BE2C (cell line): ENCODE measurements around the gene TMEM229A.

ENCODE experiments used
- DNase-seq: peaks from one replicate; pipeline ENCODE4 v3.0.0-alpha.2; 2020
- H3K27me3 ChIP-seq: fragments of 250-450 bp; sonication (Bioruptor Pico); 2 replicates; pipeline ENCODE4 v1.5.1; 2020; ENCODE audit warnings: mild to moderate bottlenecking
- H3K36me3 ChIP-seq: fragments of 250-450 bp; sonication (Bioruptor Pico); 2 replicates; pipeline ENCODE4 v1.5.1; 2020; ENCODE audit warnings: mild to moderate bottlenecking
- H3K4me1 ChIP-seq: fragments of 250-450 bp; sonication (Bioruptor Pico); 2 replicates; pipeline ENCODE4 v1.5.1; 2020
- H3K4me3 ChIP-seq: 2 replicates; pipeline ENCODE4 v1.5.1; 2011; ENCODE audit warnings: low read depth, low read length
- H3K9me3 ChIP-seq: fragments of 250-450 bp; sonication (Bioruptor Pico); 2 replicates; pipeline ENCODE4 v1.5.1; 2020
- CTCF ChIP-seq: IDR thresholded peaks from 2 replicates; pipeline ENCODE4 v1.5.1; 2012; ENCODE audit warnings: mild to moderate bottlenecking, low read depth, low read length

Gene TMEM229A

GRCh38 chr7:124072603-124073309 is 39.9 kb upstream of the TMEM229A start:
- Histone ChIP-seq H3K4me1 (peaks cover 21% of the 10 kb centered on the region), H3K36me3 (no peaks in the 10 kb centered on the region), H3K27me3 (no peaks in the 10 kb centered on the region), H3K9me3 (no peaks in the 10 kb centered on the region), H3K4me3 (no peak overlapping the region)
- DNase-seq: no peak
- no peak for TF ChIP-seq CTCF

DNA sequence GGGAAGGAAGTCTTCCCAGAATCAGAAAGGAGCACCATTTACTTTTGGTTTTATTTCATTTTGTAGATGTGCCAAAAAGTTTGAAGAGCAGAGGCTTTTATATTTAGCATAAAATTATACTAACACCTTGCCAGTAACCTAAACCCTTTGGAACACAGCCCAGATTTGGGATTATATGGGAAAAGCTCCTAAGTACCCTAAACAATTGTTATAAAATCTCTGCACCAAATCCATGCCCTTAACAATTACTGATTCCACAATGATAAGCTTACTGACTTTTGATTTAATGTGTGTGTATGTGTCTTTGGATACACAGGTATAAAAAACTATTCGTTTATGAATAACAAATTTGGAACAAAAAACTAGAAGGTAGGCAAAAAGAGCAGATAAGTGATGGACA is 39.0 kb upstream of the TMEM229A start:
- Histone ChIP-seq H3K27me3 (no peaks in the 10 kb centered on the region), H3K4me1 (peaks cover 21% of the 10 kb centered on the region), H3K9me3 (no peaks in the 10 kb centered on the region), H3K36me3 (no peaks in the 10 kb centered on the region), H3K4me3 (no peak overlapping the region)
- DNase-seq: no peak
- TF ChIP-seq CTCF: no peak

- no peak overlapping the region for H3K4me3 ChIP-seq
- H3K4me1 ChIP-seq: 0 out of 2 replicates have a peak, but pooled peaks cover 3% of the 10 kb centered on the region
- DNase-seq: no peak
- no peaks in the 10 kb centered on the region for H3K36me3 ChIP-seq
- no peaks in the 10 kb centered on the region for H3K27me3 ChIP-seq
- no peaks in the 10 kb centered on the region for H3K9me3 ChIP-seq
- TF ChIP-seq CTCF: no peak
Measured at GRCh38 chr7:124062171-124062570, 29.3 kb upstream of the TMEM229A start.

DNA sequence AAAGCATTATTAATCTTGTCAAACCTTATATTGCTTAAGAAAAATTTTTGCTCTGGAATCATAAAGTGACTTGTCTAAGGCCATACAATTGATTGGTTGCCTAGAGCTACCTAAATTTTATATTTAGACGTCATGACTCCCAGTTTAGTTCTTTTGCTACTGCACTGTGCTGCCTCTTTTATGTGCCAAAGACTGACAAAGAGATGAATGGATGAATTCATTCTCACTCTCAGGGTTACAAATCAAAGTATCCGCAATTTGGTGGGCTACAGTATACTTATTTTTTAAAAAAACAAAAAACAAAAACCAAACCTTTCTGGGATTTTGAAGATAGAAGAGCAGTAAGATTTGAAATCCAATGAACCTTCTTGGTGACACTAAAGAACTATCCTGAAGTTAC is 27.7 kb upstream of the TMEM229A start:
- H3K4me1 ChIP-seq: 0 out of 2 replicates have a peak, but pooled peaks cover 3% of the 10 kb centered on the region
- no peaks in the 10 kb centered on the region for H3K27me3 ChIP-seq
- no peaks in the 10 kb centered on the region for H3K36me3 ChIP-seq
- no peak overlapping the region for H3K4me3 ChIP-seq
- no peak for DNase-seq
- no peaks in the 10 kb centered on the region for H3K9me3 ChIP-seq
- no peak for TF ChIP-seq CTCF

DNA sequence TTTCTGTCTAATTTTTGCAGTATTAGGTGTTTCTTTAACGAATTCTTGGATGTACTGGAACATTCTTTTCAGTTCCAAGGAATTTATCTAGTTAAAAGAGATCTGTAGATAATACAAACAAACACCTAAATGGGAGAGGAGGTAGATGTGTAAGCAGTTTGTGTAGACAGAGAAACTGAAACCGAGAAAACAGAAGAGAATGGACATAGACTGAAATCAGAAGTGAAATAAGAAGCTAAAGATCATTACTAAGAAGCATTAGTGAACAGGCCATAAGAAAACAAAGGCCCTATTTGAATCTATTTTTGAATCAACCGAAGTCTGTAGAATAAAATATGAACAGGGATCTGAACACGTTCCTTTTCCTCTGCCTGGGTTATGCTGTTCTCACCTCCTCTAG is 26.5 kb upstream of the TMEM229A start:
- no peak for DNase-seq
- Histone ChIP-seq H3K27me3 (no peaks in the 10 kb centered on the region), H3K4me3 (no peak overlapping the region), H3K4me1 (0 out of 2 replicates have a peak, but pooled peaks cover 3% of the 10 kb centered on the region), H3K9me3 (no peaks in the 10 kb centered on the region), H3K36me3 (no peaks in the 10 kb centered on the region)
- no peak for TF ChIP-seq CTCF

DNA sequence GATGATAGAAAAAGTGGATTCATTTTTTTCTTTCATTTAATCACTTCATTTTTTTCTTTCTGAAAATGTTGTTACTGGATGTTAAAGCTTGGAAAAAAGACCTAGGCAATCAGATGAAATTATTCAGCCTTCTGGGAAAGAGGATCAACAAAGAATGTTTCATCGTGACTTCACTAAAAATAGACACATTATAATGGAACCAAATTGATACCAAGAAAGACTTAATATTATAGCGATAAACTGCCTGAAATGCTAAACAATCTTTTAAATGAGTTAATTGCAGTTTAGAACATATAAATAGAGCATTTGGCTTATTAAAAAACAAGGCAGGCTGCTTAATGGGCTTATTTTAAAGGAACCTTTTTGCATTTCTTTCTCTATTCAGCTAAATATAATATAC is 25.6 kb upstream of the TMEM229A start:
- no peak for TF ChIP-seq CTCF
- DNase-seq: no peak
- Histone ChIP-seq H3K4me3 (no peak overlapping the region), H3K36me3 (no peaks in the 10 kb centered on the region), H3K4me1 (0 out of 2 replicates have a peak, but pooled peaks cover 3% of the 10 kb centered on the region), H3K27me3 (no peaks in the 10 kb centered on the region), H3K9me3 (no peaks in the 10 kb centered on the region)
